ENCODE results near the gene TRANK1. TPM values are rescaled to one million over a fixed set of nuclear protein-coding genes. Genes with fewer than 3 reads are reported as not detected.
A peak's percentile ranks its signal among the peaks of the same experiment; 100 is the strongest.

TRANK1 gene
- total and polyA plus RNA-seq, 7 experiments from 2014 or later: 29.6 to 113 (median 75.3) TPM

- H3K4me1 Mint-ChIP-seq: no peaks in the 10 kb centered on the region
- peaks cover 16 to 55% (median 40%) of the 10 kb centered on the region in 5 donors for H3K27me3 Mint-ChIP-seq
- H3K4me1 ChIP-seq (ENCODE audit: control insufficient read depth in 2 of 2, insufficient read depth in 2 of 2, low read length in 2 of 2): no peaks in the 10 kb centered on the region
- no peaks in the 10 kb centered on the region for H3K36me3 ChIP-seq (ENCODE audit: control insufficient read depth in 2 of 3, insufficient read depth in 3 of 3, low read length in 3 of 3)
- peaks cover 0 to 41% (median 15%) of the 10 kb centered on the region in 11 donors for H3K9me3 Mint-ChIP-seq
- H3K27me3 ChIP-seq (ENCODE audit: control insufficient read depth in 2 of 2, insufficient read depth in 2 of 2, low read length in 2 of 2): no peaks in the 10 kb centered on the region
- no peak for ATAC-seq
- peaks cover 0 to 7% (median 0%) of the 10 kb centered on the region in 3 experiments for H3K9me3 ChIP-seq (ENCODE audit: control insufficient read depth in 2 of 3, low read length in 3 of 3)
- POLR2A ChIA-PET: no interaction called here
- no peak overlapping the region for H3K27ac ChIP-seq (ENCODE audit: low read depth, low read length)
- no peak overlapping the region for H3K4me3 Mint-ChIP-seq
- CTCF ChIA-PET: interaction anchor here (0.6 kb wide), 1 partner anchor 10 kb away, joined by 3 read pairs; no protein-coding TSS in a partner anchor
- DNase-seq: no peak
- no peak overlapping the region for H3K27ac Mint-ChIP-seq
- peaks cover 0 to 19% (median 9%) of the 10 kb centered on the region in 5 donors for H3K36me3 Mint-ChIP-seq
- intact Hi-C loops (cut with micrococcal nuclease): no loop called here
- H3K4me3 ChIP-seq (ENCODE audit: low read length): no peak overlapping the region
These were observed 140.4 kb downstream of the TRANK1 start for GRCh38 chr3:36804295-36805055.

- H3K4me1 ChIP-seq (ENCODE audit: control insufficient read depth in 2 of 2, insufficient read depth in 2 of 2, low read length in 2 of 2): no peaks in the 10 kb centered on the region
- Mint-ChIP-seq H3K27me3 (peaks cover 16 to 54% (median 42%) of the 10 kb centered on the region in 5 donors), H3K9me3 (peaks cover 0 to 41% (median 15%) of the 10 kb centered on the region in 11 donors), H3K27ac (no peak overlapping the region), H3K4me3 (no peak overlapping the region), H3K4me1 (no peaks in the 10 kb centered on the region), H3K36me3 (peaks cover 0 to 19% (median 9%) of the 10 kb centered on the region in 5 donors)
- no peak overlapping the region for H3K4me3 ChIP-seq (ENCODE audit: low read length)
- no peaks in the 10 kb centered on the region for H3K36me3 ChIP-seq (ENCODE audit: control insufficient read depth in 2 of 3, insufficient read depth in 3 of 3, low read length in 3 of 3)
- ATAC-seq (no peak), DNase-seq (no peak)
- no peak overlapping the region for H3K27ac ChIP-seq (ENCODE audit: low read depth, low read length)
- ChIA-PET CTCF (no interaction called here), POLR2A (no interaction called here)
- H3K27me3 ChIP-seq (ENCODE audit: control insufficient read depth in 2 of 2, insufficient read depth in 2 of 2, low read length in 2 of 2): no peaks in the 10 kb centered on the region
- intact Hi-C loops (cut with micrococcal nuclease): no loop called here
- peaks cover 0 to 7% (median 0%) of the 10 kb centered on the region in 3 experiments for H3K9me3 ChIP-seq (ENCODE audit: control insufficient read depth in 2 of 3, low read length in 3 of 3)
These were observed 141.6 kb downstream of the TRANK1 start for GRCh38 chr3:36803091-36803791.

- ChIA-PET CTCF (interaction anchor here (0.6 kb wide), 1 partner anchor 1722 kb away, joined by 4 read pairs; no protein-coding TSS in a partner anchor), POLR2A (no interaction called here)
- H3K27me3 Mint-ChIP-seq: peaks cover 13 to 35% (median 32%) of the 10 kb centered on the region in 5 donors
- no peak for DNase-seq
- no peak overlapping the region for H3K4me3 ChIP-seq (ENCODE audit: low read length)
- H3K27ac Mint-ChIP-seq: no peak overlapping the region
- ATAC-seq: no peak
- peaks cover 0 to 7% (median 0%) of the 10 kb centered on the region in 3 experiments for H3K9me3 ChIP-seq (ENCODE audit: control insufficient read depth in 2 of 3, low read length in 3 of 3)
- peaks cover 0 to 6% (median 0%) of the 10 kb centered on the region in 5 donors for H3K36me3 Mint-ChIP-seq
- intact Hi-C loops (cut with micrococcal nuclease): no loop called here
- no peaks in the 10 kb centered on the region for H3K36me3 ChIP-seq (ENCODE audit: control insufficient read depth in 2 of 3, insufficient read depth in 3 of 3, low read length in 3 of 3)
- no peak overlapping the region for H3K4me3 Mint-ChIP-seq
- peaks cover 0 to 28% (median 4%) of the 10 kb centered on the region in 11 donors for H3K9me3 Mint-ChIP-seq
- H3K27ac ChIP-seq (ENCODE audit: low read depth, low read length): no peak overlapping the region
- no peaks in the 10 kb centered on the region for H3K4me1 Mint-ChIP-seq
- no peaks in the 10 kb centered on the region for H3K4me1 ChIP-seq (ENCODE audit: control insufficient read depth in 2 of 2, insufficient read depth in 2 of 2, low read length in 2 of 2)
- no peaks in the 10 kb centered on the region for H3K27me3 ChIP-seq (ENCODE audit: control insufficient read depth in 2 of 2, insufficient read depth in 2 of 2, low read length in 2 of 2)
These were observed 144.2 kb downstream of the TRANK1 start for GRCh38 chr3:36800533-36801116.

- intact Hi-C loops (cut with micrococcal nuclease): no loop called here
- Histone ChIP-seq H3K4me1 (ENCODE audit: control insufficient read depth in 2 of 2, insufficient read depth in 2 of 2, low read length in 2 of 2) (no peaks in the 10 kb centered on the region), H3K9me3 (ENCODE audit: control insufficient read depth in 2 of 3, low read length in 3 of 3) (no peaks in the 10 kb centered on the region), H3K27ac (ENCODE audit: low read depth, low read length) (no peak overlapping the region), H3K4me3 (ENCODE audit: low read length) (no peak overlapping the region), H3K27me3 (ENCODE audit: control insufficient read depth in 2 of 2, insufficient read depth in 2 of 2, low read length in 2 of 2) (no peaks in the 10 kb centered on the region), H3K36me3 (ENCODE audit: control insufficient read depth in 2 of 3, insufficient read depth in 3 of 3, low read length in 3 of 3) (no peaks in the 10 kb centered on the region)
- peaks cover 0 to 6% (median 0%) of the 10 kb centered on the region in 5 donors for H3K36me3 Mint-ChIP-seq
- ChIA-PET CTCF (no interaction called here), POLR2A (no interaction called here)
- no peak overlapping the region for H3K27ac Mint-ChIP-seq
- no peak overlapping the region for H3K4me3 Mint-ChIP-seq
- peaks cover 0 to 6% (median 0%) of the 10 kb centered on the region in 11 donors for H3K9me3 Mint-ChIP-seq
- H3K27me3 Mint-ChIP-seq: peaks cover 12 to 29% (median 21%) of the 10 kb centered on the region in 5 donors
- no peak for DNase-seq
- H3K4me1 Mint-ChIP-seq: no peaks in the 10 kb centered on the region
- ATAC-seq: no peak
These were observed 148.0 kb downstream of the TRANK1 start for GRCh38 chr3:36796881-36797280.

- DNase-seq (no peak), ATAC-seq (no peak)
- H3K4me3 ChIP-seq (ENCODE audit: low read length): no peak overlapping the region
- peaks cover 9 to 27% (median 18%) of the 10 kb centered on the region in 5 donors for H3K27me3 Mint-ChIP-seq
- H3K4me1 Mint-ChIP-seq: no peaks in the 10 kb centered on the region
- peaks cover 0 to 6% (median 0%) of the 10 kb centered on the region in 5 donors for H3K36me3 Mint-ChIP-seq
- no peak overlapping the region for H3K4me3 Mint-ChIP-seq
- peaks cover 0 to 6% (median 0%) of the 10 kb centered on the region in 11 donors for H3K9me3 Mint-ChIP-seq
- ChIA-PET POLR2A (no interaction called here), CTCF (no interaction called here)
- no peaks in the 10 kb centered on the region for H3K36me3 ChIP-seq (ENCODE audit: control insufficient read depth in 2 of 3, insufficient read depth in 3 of 3, low read length in 3 of 3)
- no peaks in the 10 kb centered on the region for H3K4me1 ChIP-seq (ENCODE audit: control insufficient read depth in 2 of 2, insufficient read depth in 2 of 2, low read length in 2 of 2)
- H3K27ac ChIP-seq (ENCODE audit: low read depth, low read length): no peak overlapping the region
- intact Hi-C loops (cut with micrococcal nuclease): no loop called here
- H3K27me3 ChIP-seq (ENCODE audit: control insufficient read depth in 2 of 2, insufficient read depth in 2 of 2, low read length in 2 of 2): no peaks in the 10 kb centered on the region
- H3K9me3 ChIP-seq (ENCODE audit: control insufficient read depth in 2 of 3, low read length in 3 of 3): no peaks in the 10 kb centered on the region
- H3K27ac Mint-ChIP-seq: no peak overlapping the region
These were observed 148.7 kb downstream of the TRANK1 start for GRCh38 chr3:36796161-36796560.

GRCh38 chr3:36795622-36796021 lies 149.2 kb downstream of the TRANK1 start:
- Mint-ChIP-seq H3K27me3 (peaks cover 8 to 27% (median 15%) of the 10 kb centered on the region in 5 donors), H3K4me3 (no peak overlapping the region), H3K4me1 (no peaks in the 10 kb centered on the region), H3K27ac (peak overlapping the region in 1 of 9 donors; percentile 2), H3K36me3 (peaks cover 0 to 5% (median 0%) of the 10 kb centered on the region in 5 donors), H3K9me3 (peaks cover 0 to 4% (median 0%) of the 10 kb centered on the region in 11 donors)
- Histone ChIP-seq H3K4me1 (ENCODE audit: control insufficient read depth in 2 of 2, insufficient read depth in 2 of 2, low read length in 2 of 2) (no peaks in the 10 kb centered on the region), H3K27me3 (ENCODE audit: control insufficient read depth in 2 of 2, insufficient read depth in 2 of 2, low read length in 2 of 2) (no peaks in the 10 kb centered on the region), H3K4me3 (ENCODE audit: low read length) (no peak overlapping the region), H3K27ac (ENCODE audit: low read depth, low read length) (no peak overlapping the region), H3K9me3 (ENCODE audit: control insufficient read depth in 2 of 3, low read length in 3 of 3) (no peaks in the 10 kb centered on the region), H3K36me3 (ENCODE audit: control insufficient read depth in 2 of 3, insufficient read depth in 3 of 3, low read length in 3 of 3) (no peaks in the 10 kb centered on the region)
- ChIA-PET POLR2A (no interaction called here), CTCF (no interaction called here)
- intact Hi-C loops (cut with micrococcal nuclease): no loop called here
- DNase-seq (no peak), ATAC-seq (no peak)

Data from naive thymus-derived CD4-positive, alpha-beta T cell (primary cell).